A549 treated with RU486 at 1 μM for 4 hours (cell line): ENCODE results near the gene CD27. TPM values are rescaled to one million over a fixed set of nuclear protein-coding genes. Genes with fewer than 3 reads are reported as not detected.

Experiments
- total RNA-seq: library from RNA; stranded (reverse); fragments of 200-300 nt; extraction: Qiagen RNA extraction; gene quantifications from 5 replicates; pipeline ENCODE4 v1.2.3, GENCODE V29; 2022; ENCODE audit warnings: low read depth

CD27 gene
- total RNA-seq = not detected in 5 replicates

DNA sequence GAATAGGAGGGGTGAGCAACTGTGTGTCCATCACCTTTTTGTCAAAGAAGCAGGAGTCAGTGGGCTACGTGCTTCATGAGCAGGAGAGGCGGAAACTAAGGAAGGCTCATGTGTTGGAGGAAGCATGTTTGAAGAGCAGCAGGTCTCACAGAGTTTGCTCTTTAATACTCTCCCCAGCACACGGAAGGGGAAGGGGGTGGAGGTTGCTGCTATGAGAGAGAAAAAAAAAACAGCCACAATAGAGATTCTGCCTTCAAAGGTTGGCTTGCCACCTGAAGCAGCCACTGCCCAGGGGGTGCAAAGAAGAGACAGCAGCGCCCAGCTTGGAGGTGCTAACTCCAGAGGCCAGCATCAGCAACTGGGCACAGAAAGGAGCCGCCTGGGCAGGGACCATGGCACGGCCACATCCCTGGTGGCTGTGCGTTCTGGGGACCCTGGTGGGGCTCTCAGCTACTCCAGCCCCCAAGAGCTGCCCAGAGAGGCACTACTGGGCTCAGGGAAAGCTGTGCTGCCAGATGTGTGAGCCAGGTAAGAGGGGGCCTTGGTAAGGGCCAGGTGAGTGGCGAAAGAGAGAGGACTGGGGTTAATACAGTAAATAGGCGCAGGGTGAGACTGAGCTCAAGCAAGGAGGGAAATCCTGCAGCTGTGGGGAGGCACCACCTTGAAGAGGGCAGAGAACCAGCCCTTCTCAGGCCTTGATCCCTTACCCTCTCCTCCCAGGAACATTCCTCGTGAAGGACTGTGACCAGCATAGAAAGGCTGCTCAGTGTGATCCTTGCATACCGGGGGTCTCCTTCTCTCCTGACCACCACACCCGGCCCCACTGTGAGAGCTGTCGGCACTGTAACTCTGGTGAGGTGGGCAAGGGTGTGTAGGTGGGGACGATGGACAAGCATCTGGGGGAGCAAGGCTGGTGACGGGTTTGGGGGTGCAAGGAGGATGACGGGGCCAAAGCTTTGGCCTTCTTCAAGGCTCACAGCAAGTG is at the start of gene CD27:
CD27 (plus strand) TSS at position 252 of the 985 bp plus-strand sequence; CDS start at position 393, 141 bp downstream.

GRCh38 chr12:6451348-6452244 is 6.8 kb downstream of the CD27 start, which contains the start of gene TAPBPL:
TAPBPL (plus strand) TSS chr12:6452042; CDS start chr12:6452249, 207 bp downstream.

GRCh38 chr12:6470375-6471163 is 25.8 kb downstream of the CD27 start, which contains the start of gene VAMP1:
VAMP1 (minus strand) TSS chr12:6470677; CDS start chr12:6470531, 146 bp downstream.

DNA sequence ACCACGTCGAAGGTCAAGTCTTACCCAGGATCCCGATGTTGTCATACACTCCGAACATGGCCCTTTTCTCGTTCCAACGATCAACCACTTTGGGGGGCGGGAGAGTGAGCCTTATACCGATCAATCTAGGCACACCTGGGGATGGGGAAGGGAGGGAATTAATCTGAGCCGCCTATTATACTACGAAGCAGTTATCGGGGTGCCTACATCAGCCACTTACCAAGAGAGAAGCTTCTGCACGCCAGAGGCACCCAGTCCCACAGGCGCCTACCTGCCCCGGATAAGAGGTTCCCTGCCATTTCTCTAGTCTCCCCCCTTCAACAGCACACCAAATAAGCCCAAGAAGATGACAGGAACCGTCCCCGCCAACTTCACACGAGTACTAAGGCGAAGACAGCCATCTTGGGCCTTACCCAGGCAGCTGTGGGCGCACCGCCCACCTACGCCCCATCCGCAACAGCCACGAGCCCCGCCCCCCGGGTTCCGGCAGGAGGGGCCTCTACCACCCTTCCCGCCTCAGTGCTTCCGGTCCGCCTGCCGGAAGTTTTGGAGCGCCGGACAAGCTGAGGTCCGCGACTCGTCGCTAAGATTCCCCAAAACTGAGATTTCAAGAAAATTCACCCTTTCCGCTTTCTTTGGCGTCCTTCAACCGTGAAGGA is 48.2 kb downstream of the CD27 start, which contains the start of gene MRPL51:
MRPL51 (minus strand) TSS at position 425 of the 659 bp plus-strand sequence; CDS start at position 299, 126 bp downstream.

GRCh38 chr12:6493497-6494257 is 48.9 kb downstream of the CD27 start, which contains the start of gene NCAPD2:
NCAPD2 (plus strand) TSS chr12:6494102; CDS start chr12:6495099, 997 bp downstream.

Other genes starting within 250 kb of the CD27 start
- 212 to 269 TPM (median 254 TPM) in 5 replicates for gene CD9, start 244.6 kb upstream of the CD27 start, total RNA-seq
- gene PLEKHG6, start 134.3 kb upstream of the CD27 start, total RNA-seq = 0.18 to 0.53 TPM (median 0.30 TPM) in 5 replicates
- 337 to 562 TPM (median 507 TPM) in 5 replicates for gene TNFRSF1A, start 102.9 kb upstream of the CD27 start, total RNA-seq
- 6.5 to 9.4 TPM (median 6.9 TPM) in 5 replicates for gene SCNN1A, start 69.4 kb upstream of the CD27 start, total RNA-seq
- gene LTBR, start 60.8 kb upstream of the CD27 start, total RNA-seq = 154 to 212 TPM (median 188 TPM) in 5 replicates
- gene TAPBPL, start 7.1 kb downstream of the CD27 start, total RNA-seq = 2.2 to 5.2 TPM (median 3.7 TPM) in 5 replicates
- gene VAMP1, start 25.7 kb downstream of the CD27 start, total RNA-seq = 8.7 to 13.8 TPM (median 12.4 TPM) in 5 replicates
- 292 to 379 TPM (median 297 TPM) in 5 replicates for gene MRPL51, start 48.3 kb downstream of the CD27 start, total RNA-seq
- 60.4 to 70.5 TPM (median 66.4 TPM) in 5 replicates for gene NCAPD2, start 49.1 kb downstream of the CD27 start, total RNA-seq
- 6,637 to 8,953 TPM (median 8,845 TPM) in 5 replicates for gene GAPDH, start 89.6 kb downstream of the CD27 start, total RNA-seq
- gene IFFO1, start 111.1 kb downstream of the CD27 start, total RNA-seq = 2.0 to 3.2 TPM (median 2.2 TPM) in 5 replicates
- gene NOP2, start 123.3 kb downstream of the CD27 start, total RNA-seq = 104 to 116 TPM (median 106 TPM) in 5 replicates
- gene CHD4, start 162.4 kb downstream of the CD27 start, total RNA-seq = 63.6 to 81.6 TPM (median 70.1 TPM) in 5 replicates
- gene LPAR5, start 191.0 kb downstream of the CD27 start, total RNA-seq = 0.30 to 0.91 TPM (median 0.50 TPM) in 5 replicates
- gene ACRBP, start 202.5 kb downstream of the CD27 start, total RNA-seq = 0.21 to 0.39 TPM (median 0.30 TPM) in 4 of 5 replicates, not detected in the other
- 13.4 to 17.6 TPM (median 16.0 TPM) in 5 replicates for gene ING4, start 218.2 kb downstream of the CD27 start, total RNA-seq
- 52.6 to 62.9 TPM (median 62.6 TPM) in 5 replicates for gene ZNF384, start 244.4 kb downstream of the CD27 start, total RNA-seq